Embryonic facial prominence (tissue), 1 donor: ENCODE results near the gene GNAT2.
"Not testable (repeated sequence)": the region's sequence is repeated elsewhere in the genome, so short reads cannot be mapped to it uniquely, and the experiment has no call there.

Experiments
- DNase-seq: peaks from one replicate; pipeline ENCODE4 v3.0.0-alpha.2; 2016; ENCODE audit errors: extremely low spot score

The GNAT2 gene

DNA sequence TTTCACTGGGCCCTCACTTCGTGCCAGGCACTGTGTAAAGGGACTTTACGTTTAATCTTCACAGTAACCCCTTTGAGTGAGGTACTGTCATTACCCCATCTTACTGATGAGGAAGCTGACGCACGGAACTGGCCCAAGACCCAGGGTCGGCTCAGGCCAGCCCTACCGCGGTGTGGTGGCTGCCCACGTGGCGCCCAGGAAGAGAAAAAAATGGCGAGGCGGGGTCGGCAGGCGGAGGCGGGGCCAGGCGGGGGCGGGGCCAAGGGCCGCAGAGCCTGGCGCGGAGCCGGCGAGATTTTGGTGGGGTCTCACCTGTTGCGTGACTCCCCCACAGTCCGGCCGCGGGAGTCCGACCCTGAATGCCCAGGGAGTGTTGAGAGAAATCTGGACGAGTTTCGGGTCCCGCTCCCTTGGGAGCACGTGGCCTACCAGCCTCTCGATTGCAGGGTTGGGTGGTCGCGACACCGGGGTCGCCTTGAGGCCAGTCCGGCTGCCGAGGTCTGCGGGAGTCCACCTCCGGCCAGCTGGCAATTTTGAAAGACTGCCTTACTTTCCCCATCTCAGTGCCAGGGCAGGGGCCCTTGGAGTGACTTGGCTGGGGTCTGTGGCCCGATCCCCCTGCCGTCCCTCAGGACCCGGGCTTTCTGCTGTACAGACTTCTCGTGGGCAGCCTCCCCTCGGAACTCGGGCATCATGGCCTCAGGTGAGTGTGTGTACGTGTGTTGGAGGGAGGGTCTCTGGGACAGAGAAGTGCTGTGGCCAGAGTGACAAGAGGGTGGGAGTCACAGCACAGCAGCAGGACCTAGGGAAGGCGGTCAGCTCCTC, at the start of gene GNAT2, which contains the start of gene AMPD2:
Gene GNAT2, minus strand, starts transcription at position 41 of the 825 bp plus-strand sequence. CDS start 6,746 bp downstream, outside the sequence.
Gene AMPD2, plus strand, starts transcription at position 262 of the 825 bp plus-strand sequence. CDS start 1,339 bp downstream, outside the sequence.
- peak; percentile 47 for DNase-seq

DNA sequence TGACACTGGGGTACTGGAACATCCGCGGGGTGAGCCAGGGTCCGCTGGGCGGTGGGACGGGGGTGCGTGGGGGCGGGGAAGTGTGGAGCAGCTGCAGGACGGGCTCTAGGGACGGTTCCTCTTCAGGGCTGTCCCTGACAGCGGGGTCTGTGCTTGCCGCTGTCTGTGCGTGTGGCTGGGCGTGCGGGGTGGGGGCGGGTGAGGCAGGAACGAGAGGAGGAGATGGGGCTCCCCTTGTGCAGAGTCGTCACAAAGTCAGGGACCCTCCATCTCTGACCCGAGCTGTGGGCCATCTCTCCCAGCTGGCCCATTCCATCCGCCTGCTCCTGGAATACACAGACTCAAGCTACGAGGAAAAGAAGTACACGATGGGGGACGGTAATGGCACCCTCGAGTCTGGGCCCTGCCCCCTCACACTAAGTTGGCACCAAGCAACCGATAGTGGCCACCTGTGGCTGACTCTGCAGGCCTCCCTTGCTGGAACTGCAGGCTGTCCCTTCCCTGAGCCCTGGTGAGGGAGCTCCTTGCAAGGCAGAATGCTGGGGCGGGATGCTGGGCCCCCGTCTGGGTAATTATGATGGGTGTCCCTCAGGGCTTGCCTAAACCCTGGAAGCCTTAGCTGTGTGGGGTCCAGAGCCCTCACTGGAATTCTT, 48.8 kb upstream of the GNAT2 start:
- DNase-seq, result no peak

DNA sequence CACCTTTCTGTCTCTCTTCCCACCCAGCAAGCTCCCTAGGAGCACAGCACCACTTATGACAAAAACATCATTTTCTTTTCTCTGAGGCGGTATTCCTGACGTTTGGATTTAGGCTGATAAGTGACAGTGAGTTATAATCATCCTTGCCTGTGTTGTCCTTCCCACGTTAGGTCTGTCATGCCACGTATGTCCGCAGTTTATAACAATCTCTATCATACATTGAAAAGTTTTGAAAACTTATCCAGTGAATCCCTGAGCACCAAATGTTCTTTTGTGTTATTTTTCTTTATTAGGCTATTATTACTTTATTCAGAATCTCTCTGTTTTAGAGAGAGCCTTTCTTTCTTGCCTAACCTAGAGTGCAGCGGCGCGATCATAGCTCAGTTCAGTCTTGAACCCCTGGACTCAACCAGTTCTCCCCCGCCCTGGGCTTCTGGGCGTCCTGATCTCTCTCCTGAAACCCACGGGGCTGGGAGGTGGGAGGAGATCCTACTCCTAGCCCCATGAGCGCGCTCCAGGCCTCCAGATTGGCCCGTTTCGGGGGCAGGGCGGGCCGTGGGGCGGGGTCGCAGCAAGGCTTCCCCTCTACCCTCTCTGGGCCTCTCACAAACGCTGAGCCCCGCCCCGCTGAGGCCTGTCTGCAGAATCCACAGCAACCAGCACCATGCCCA, 48.2 kb upstream of the GNAT2 start, which contains the start of gene GSTM2:
Gene GSTM2, plus strand, starts transcription at position 606 of the 671 bp plus-strand sequence. Its CDS starts 59 bp downstream, at position 665.
- peak; percentile 82 for DNase-seq

DNA sequence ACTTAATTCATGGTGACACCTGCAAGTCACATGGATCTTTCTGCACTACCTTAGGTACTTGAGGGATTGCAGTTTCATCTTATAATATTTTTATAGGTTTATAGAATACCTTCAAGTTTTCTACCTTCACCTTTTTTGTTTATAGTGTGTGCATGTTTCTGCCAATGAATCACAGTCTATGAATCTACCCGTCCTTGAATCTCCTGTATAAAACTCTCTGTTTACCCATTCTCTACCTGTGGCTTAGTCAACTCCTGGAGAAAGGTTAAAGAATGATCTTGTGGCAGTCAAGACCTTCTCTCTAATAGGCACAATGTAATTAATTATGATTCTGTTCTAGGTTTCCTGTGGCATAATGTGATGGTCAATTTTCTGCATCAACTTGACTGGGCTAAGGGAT, 45.3 kb upstream of the GNAT2 start:
- DNase-seq, result no peak

DNA sequence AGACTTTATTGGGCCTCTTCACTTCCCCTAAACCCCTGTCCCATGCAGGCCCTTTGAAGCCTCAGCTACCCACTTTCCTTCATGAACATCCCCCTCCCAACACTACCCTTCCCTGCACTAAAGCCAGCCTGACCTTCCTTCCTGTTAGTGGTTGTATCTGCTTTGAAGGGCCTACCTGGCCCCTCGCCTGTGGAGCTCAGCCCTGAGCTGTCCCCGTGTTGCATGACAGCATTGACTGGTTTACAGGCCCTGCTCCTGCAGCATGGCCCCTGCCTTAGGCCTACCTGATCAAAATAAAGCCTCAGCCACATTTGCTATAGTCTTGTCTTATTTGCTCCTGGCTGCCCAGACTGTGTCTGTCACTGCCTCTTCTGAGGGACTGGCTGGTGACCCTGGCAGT, 42.0 kb upstream of the GNAT2 start:
- no peak for DNase-seq

DNA sequence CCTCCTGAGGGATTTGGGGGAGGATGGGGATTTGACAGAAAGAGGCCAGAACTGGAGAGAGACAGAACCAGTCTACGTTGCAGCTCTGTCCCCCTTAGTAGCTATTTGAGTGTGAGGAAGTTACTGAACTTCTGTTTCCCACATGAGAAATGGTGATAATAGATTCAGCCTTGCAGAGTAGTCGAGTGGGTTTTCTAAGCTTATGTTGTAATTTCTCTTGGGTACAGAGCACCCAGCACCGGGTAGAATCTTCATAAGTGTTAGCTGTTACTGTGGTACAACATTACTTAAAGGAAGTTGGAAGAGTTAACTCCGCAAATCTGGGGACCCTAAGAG, 41.2 kb upstream of the GNAT2 start:
- not testable (repeated sequence) for DNase-seq

DNA sequence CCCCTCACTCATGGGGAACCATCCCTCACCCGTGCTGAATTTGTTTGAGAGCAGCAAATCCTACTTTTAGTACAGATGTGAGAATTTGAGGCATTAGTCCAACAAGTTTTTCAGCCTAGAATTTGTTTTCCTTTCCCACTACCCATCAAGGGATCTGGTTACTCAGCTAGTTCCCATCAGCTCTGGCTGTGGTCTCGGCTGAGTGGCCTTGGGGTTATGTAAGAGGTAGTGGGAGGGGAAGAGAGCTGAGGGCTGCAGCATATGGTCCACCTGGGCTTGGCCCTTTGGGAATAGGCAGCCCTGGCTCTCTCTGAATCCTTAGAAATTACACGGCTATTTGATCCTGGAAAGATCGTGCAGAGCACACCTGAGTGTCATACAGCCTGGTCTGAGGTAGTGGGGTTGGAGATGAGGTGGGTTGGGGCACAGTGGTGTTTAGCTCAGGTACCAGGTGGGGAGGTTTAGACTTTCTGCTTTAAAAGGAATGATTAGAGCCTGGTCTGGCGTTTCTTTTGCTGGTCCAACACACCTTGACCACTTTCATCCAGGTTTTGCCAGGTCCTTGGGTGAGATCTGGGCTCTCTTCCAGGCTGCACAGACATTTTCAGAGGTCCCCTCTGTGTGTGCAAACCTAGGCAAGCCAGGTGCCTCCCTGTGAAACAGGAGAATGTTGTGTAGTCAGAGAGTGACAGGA, 40.7 kb upstream of the GNAT2 start:
- no peak for DNase-seq

DNA sequence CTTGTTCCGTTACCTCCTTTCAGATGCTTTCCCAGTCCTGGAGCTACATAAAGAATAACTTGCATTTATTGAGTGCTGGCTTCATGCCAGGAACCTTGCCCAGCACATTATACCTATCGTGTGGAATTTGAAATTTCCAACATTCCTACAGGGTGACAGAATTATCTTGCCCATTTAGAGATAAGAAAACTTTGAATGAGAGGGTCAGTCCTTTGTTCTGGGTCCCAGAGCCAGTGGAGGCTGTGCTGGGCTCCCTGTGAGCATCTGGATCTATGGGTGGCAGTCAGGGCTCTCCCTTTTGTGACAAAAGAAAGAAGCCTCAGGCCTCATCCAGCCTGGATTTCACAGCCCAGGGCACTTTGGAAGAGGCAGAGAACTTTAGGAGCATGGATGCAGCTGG, 39.7 kb upstream of the GNAT2 start:
- no peak for DNase-seq

DNA sequence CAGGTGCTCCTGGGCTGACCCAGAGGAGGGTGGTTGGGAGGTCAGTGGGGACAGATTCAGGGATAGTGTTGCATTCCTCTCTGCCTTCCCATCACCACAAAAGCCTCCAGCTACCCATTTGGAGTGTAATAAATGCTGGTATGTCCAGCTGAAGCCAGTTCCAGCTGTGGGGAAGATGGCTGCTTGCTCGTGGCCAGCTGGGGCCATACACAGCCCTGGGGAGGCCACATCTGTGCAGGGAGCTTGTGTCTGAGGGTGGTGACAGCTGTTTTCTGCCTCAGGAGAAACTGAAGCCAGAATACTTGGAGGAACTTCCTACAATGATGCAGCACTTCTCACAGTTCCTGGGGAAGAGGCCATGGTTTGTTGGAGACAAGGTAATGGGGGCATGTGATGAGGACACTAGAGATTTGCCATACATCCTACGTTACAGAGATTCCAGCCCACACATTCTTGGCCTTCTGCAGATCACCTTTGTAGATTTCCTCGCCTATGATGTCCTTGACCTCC, 39.2 kb upstream of the GNAT2 start:
- DNase-seq, result no peak

DNA sequence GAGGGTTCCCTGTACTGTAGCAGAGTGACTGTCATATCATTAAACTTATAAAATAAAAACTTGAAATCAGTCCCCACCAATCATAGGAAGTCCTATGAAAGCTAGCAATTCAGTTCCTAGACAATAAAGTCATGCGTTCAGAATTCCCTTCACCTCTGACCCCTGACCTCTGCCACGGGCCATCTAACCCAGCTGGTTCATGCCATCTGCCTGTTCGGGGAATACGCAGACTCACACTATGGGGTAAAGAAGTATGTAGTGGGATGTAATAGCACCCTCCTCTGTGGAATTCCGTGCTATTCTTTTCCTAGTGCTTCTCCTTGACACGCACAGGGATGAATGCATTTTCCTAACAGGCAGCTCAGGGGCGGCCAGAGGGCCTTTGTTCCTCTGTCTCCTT, 38.6 kb upstream of the GNAT2 start:
- DNase-seq, result no peak

DNA sequence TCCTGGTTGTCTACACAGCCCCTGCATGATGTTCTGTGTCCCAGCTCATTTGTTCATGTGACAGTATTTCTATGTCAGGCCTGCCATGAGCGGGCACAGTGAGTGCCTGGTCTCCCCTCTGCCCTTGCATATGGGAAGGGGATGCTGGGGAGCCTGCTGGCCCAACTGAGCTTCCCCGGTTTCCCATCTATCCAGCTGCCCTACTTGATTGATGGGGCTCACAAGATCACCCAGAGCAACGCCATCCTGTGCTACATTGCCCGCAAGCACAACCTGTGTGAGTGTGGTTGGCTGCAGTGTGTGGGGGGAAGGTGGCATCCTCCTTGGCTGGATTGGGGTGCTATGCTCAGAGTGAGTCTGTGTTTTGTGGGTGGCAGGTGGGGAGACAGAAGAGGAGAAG, 38.0 kb upstream of the GNAT2 start:
- DNase-seq, result no peak

DNA sequence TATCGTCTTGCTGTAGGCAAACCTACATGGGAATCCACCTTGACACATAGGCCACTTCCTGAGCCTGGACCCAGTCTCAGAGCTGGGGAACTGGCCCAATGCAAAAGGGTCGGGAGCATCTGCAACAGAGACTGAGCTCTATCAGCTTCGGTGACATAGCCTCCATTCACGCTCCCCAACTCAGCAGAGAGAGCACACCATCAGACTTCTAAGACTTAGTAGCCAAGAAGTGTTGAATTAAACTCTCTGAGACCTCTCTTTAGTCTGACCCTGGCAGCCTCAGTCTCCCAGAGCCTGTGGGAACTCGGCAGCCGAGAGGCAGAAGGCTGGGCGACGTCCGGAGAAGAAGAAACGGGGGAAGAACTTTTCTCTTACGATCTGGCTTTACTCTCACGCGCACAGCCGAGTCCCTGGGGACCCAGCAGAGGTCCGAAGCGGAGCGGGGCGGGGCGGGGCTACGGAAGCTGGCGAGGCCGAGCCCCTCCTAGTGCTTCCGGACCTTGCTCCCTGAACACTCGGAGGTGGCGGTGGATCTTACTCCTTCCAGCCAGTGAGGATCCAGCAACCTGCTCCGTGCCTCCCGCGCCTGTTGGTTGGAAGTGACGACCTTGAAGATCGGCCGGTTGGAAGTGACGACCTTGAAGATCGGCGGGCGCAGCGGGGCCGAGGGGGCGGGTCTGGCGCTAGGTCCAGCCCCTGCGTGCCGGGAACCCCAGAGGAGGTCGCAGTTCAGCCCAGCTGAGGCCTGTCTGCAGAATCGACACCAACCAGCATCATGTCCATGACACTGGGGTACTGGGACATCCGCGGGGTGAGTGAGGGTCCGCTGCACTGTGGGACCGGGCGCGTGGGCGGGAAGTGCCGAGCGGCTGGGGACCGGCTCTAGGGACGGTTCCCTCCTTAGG, 36.5 kb upstream of the GNAT2 start, which contains the start of gene GSTM4:
Gene GSTM4, plus strand, starts transcription at position 485 of the 905 bp plus-strand sequence. Its CDS starts 291 bp downstream, at position 776.
- DNase-seq, result no peak

DNA sequence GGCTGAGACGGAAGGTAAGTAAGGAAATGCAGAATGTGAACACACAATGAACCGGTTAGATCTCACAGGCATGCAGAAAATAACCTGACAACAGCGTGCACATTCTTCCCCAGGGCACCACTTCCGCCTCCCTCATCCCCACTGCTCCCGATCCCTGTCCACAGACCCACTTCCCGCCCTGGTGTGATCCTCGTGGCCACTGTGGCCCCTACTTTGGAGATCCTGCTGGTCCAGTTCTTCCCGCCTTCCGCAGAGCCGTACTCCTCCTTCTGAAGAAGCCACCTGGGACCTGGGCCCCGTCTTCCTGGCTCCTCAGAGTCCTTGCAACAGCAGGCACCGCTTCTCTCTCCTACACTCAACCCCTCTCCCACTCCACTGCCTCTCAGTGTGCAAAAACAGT, 35.1 kb upstream of the GNAT2 start:
- DNase-seq, result no peak

DNA sequence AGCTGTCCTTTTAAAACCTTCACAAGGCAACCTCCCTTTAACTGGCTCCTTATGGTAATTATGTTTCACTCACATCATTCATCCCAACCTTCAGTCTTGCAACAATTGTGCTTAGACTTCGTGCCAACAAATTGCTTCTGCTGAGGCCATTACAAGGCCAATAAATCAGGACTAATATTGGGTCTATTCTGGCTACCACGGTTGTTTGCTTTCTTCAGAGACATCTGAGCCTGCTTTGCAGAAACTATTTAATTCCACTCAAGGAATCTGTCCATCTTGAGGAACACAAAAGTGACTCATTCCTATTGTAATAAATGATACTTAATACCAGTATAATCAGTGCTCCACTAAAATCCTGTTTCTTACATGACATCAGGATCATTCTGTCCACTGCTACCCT, 33.9 kb upstream of the GNAT2 start:
- DNase-seq, result no peak

DNA sequence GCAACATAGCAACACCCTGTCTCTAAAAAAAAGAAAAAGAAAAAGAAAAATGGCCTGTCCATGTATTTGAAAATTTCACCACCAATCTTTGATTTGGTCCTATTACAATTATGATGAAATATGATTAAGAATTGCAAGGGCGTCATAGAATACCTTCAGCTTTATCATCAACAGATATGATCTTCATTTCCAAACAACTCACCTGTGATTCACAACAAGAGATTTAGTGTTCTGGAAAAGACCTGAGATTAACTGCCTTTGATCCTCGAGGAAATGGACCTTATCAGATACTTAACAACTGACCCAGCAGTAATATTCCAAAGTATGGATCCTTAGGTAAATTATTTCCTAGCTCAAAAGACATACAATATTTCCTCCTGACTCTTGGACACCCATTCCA, 33.0 kb upstream of the GNAT2 start:
- no peak for DNase-seq

DNA sequence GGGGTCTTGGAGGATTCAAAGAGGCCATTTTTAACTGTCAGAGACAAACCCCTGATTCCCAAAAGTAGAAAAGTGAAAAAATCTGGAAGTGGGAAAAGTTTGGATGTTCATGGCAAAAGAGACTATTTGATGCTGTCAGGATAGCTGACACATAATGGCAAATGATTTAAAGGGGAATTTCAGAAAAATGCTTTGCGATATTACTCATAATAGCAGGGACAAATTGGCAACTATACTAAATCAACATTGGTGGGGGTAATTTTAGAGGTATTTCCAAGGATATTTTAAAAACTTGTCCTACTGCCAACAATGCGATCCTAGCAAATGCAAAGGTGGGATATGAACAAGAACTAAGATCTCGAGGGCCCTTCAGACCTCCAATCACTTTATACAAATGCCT, 31.2 kb upstream of the GNAT2 start:
- DNase-seq, result no peak

DNA sequence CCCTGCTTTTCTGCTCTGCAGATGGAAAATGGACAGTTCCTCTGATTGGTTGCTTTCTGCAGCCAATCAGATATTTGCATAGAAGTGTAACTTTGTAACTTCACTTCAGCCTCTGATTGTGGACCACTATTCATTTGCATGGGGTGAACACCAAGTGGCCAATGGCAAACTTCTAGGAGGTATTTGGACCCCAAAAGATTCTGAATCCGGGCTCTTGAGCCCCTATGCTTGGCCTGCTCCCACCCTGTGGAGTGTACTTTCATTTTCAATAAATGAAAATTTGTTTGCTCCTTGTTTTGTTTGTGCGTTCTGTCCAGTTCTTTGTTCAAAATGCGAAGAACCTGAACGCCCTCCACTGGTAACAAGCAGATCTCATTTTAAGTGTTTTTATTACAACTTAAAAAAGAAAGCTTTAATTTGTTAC, 30.1 kb upstream of the GNAT2 start:
- peak; percentile 5 for DNase-seq

DNA sequence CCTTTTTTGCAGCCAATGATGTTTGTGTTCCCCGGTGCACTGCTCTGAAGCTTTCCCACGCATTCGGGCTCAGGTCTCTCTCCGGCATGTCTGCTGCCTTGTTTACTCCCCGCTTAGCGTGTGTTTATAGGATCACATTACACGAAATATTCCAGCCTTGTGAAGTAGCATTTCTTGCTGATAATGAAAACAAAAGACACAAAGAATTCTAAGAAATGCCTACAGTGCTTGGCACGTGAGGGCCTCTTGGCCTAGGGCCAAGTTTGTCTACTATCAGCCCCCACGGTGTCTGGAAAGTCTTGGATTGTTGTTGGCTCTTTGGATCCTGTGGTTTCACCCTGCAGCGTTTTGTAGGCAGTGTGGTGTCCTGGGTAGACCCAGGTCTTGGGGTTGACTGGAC, 25.3 kb upstream of the GNAT2 start:
- no peak for DNase-seq

DNA sequence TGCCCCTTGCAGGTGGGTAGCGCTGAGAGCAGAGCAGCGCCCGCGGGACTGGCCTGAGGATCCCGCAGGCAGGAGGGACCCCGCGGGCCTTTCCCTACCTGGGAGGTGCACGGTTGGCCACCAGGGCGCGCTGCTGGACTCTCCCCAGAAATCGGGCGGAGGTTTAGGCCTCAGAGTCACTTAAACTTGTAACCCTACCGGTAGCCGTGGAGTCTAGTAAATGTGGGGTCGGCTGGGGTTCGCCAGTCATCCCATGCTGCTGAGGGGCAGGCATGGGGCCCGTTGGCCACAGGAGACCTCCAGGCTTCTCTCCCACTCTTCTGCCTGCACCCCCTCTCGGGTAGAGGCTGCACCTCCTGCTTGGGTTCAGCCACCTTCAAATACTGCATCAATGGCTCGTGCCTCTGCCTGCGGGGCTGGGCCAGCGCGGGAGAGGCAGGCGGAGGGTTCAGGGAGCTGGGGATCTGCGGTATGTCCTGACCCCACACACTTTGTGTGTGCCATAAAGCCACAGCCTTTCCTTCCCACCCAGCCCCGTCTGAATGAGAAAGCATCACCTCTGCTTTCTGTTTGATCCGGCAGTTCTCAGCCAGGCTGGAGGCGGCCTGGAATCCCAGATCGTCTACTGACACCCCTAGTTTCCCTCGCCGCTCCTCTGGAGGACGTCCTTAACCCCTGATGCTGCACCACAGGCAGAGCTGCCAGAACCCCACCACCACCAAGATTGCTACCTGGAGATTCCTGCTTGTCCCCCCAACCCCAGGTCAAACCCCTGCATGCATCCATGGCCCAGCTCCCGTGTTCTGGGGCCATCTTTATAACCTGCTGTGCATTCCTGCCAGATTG, 24.2 kb upstream of the GNAT2 start:
- no peak for DNase-seq

DNA sequence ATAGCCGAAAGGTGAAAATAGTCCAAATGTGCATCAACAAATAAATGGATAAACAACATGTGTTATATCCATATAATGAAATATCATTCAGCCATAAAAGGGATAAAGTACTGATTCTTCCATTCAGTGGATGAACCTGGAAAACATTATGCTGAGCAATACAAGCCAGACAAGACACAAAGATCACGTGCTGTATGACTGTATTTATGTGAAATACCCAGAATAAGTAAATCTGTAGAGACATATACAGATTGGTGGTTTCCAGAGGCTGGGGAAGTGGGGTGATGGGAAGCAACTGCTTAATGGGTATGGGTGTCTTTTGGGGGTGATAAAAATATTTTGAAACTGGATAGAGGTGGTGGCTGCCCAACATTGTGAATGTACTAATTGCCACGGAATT, 23.2 kb upstream of the GNAT2 start:
- DNase-seq, result no peak
